Thymus (tissue), 14 donors: ENCODE measurements around the gene PPT1. TPM values are rescaled to one million over a fixed set of nuclear protein-coding genes. Genes with fewer than 3 reads are reported as not detected.
A peak's percentile ranks its signal among the peaks of the same experiment; 100 is the strongest.

Experiments
- DNase-seq, 9 donors: peaks; one replicate each; pipeline ENCODE4 v3.0.0-alpha.2; 2013; ENCODE audit warnings: low spot score in 9 of 9, low read depth in 6 of 9, missing footprints in 1 of 9
- H3K27ac ChIP-seq, 2 donors: one replicate each; pipeline ENCODE4 v1.5.1; 2013; ENCODE audit warnings: control low read depth in 1 of 2, low read depth in 1 of 2, low read length in 1 of 2, mild to moderate bottlenecking in 1 of 2, moderate library complexity in 1 of 2
- H3K27me3 ChIP-seq, 2 donors: one replicate each; pipeline ENCODE4 v1.5.1; 2013; ENCODE audit warnings: low read length in 1 of 2; ENCODE audit not compliant: control insufficient read depth in 2 of 2, insufficient read depth in 1 of 2
- H3K36me3 ChIP-seq, 2 donors: one replicate each; pipeline ENCODE4 v1.5.1; 2013; ENCODE audit warnings: low read length in 1 of 2, mild to moderate bottlenecking in 1 of 2, moderate library complexity in 1 of 2; ENCODE audit not compliant: control insufficient read depth in 2 of 2, insufficient read depth in 2 of 2
- H3K4me1 ChIP-seq, 2 donors: one replicate each; pipeline ENCODE4 v1.5.1; 2013; ENCODE audit warnings: low read length in 2 of 2; ENCODE audit not compliant: control insufficient read depth in 2 of 2, insufficient read depth in 2 of 2
- H3K4me3 ChIP-seq, 2 donors: one replicate each; pipeline ENCODE4 v1.5.1; 2013; ENCODE audit warnings: low read length in 2 of 2, control low read depth in 1 of 2, mild to moderate bottlenecking in 1 of 2
- H3K9me3 ChIP-seq, 2 donors: one replicate each; pipeline ENCODE4 v1.5.1; 2013; ENCODE audit warnings: low read length in 1 of 2, mild to moderate bottlenecking in 1 of 2; ENCODE audit not compliant: control insufficient read depth in 2 of 2, insufficient read depth in 1 of 2
- WGBS: extraction: QIAGEN DNeasy Blood & Tissue Kit; methylation state at CpG from one replicate; pipeline ENCODE4 v1.1.7; 2013; 5-methylcytosine and 5-hydroxymethylcytosine counted together
- long read RNA-seq, 10 donors: transcript quantifications; one replicate each; lab custom pipeline, GENCODE V29; 2026
- polyA plus RNA-seq: library from polyadenylated mRNA; stranded (reverse); fragments of 200-250 nt; gene quantifications from one replicate; pipeline ENCODE4 v1.2.3, GENCODE V29; 2013
- total RNA-seq: library from RNA; stranded (reverse); fragments of 120-200 nt; gene quantifications from one replicate; pipeline ENCODE4 v1.2.4, GENCODE V29; 2013
- donor health status: healthy.

Gene PPT1
- total RNA-seq (81.5 TPM), polyA plus RNA-seq (97.3 TPM)
- long read RNA-seq, donor 1, full-length matches to known transcripts: 1 of 1 reads
- long read RNA-seq, donor 1, partial matches to known transcripts: 0 of 1 reads
- long read RNA-seq, donor 1, other reads (novel, unspliced or antisense): 0 of 1 reads
- long read RNA-seq, donor 2, full-length matches to known transcripts: 66 of 100 reads
- long read RNA-seq, donor 2, partial matches to known transcripts: 34 of 100 reads
- long read RNA-seq, donor 2, other reads (novel, unspliced or antisense): 0 of 100 reads
- long read RNA-seq, donor 3, full-length matches to known transcripts: 27 of 33 reads
- long read RNA-seq, donor 3, partial matches to known transcripts: 6 of 33 reads
- long read RNA-seq, donor 3, other reads (novel, unspliced or antisense): 0 of 33 reads
- long read RNA-seq, donor 4, full-length matches to known transcripts: 18 of 18 reads
- long read RNA-seq, donor 4, partial matches to known transcripts: 0 of 18 reads
- long read RNA-seq, donor 4, other reads (novel, unspliced or antisense): 0 of 18 reads
- long read RNA-seq, donor 5, full-length matches to known transcripts: 61 of 61 reads
- long read RNA-seq, donor 5, partial matches to known transcripts: 0 of 61 reads
- long read RNA-seq, donor 5, other reads (novel, unspliced or antisense): 0 of 61 reads
- long read RNA-seq, donor 6, full-length matches to known transcripts: 28 of 178 reads
- long read RNA-seq, donor 6, partial matches to known transcripts: 77 of 178 reads
- long read RNA-seq, donor 6, other reads (novel, unspliced or antisense): 73 of 178 reads
- long read RNA-seq, donor 7, full-length matches to known transcripts: 45 of 180 reads
- long read RNA-seq, donor 7, partial matches to known transcripts: 62 of 180 reads
- long read RNA-seq, donor 7, other reads (novel, unspliced or antisense): 73 of 180 reads
- long read RNA-seq, donor 8, full-length matches to known transcripts: 12 of 200 reads
- long read RNA-seq, donor 8, partial matches to known transcripts: 180 of 200 reads
- long read RNA-seq, donor 8, other reads (novel, unspliced or antisense): 8 of 200 reads
- long read RNA-seq, donor 9, full-length matches to known transcripts: 20 of 152 reads
- long read RNA-seq, donor 9, partial matches to known transcripts: 104 of 152 reads
- long read RNA-seq, donor 9, other reads (novel, unspliced or antisense): 28 of 152 reads
- long read RNA-seq, donor 10, full-length matches to known transcripts: 18 of 18 reads
- long read RNA-seq, donor 10, partial matches to known transcripts: 0 of 18 reads
- long read RNA-seq, donor 10, other reads (novel, unspliced or antisense): 0 of 18 reads

- 1% methylated on average over 51 of the region's 51 CpGs for WGBS
- peaks cover 0 to 9% of the 10 kb centered on the region in 2 donors for H3K4me1 ChIP-seq
- peaks cover 0 to 4% of the 10 kb centered on the region in 2 donors for H3K36me3 ChIP-seq
- no peaks in the 10 kb centered on the region for H3K27me3 ChIP-seq
- peak within 1 kb of the TSS; percentile 72 to 75 for H3K4me3 ChIP-seq
- H3K9me3 ChIP-seq: no peaks in the 10 kb centered on the region
- H3K27ac ChIP-seq: peak within 1 kb of the TSS in 1 of 2 donors; percentile 70
- DNase-seq: peak; percentile 40 to 83 (median 58)
Observed at GRCh38 chr1:40096977-40097782, at the start of gene PPT1. Gene PPT1 (minus strand): TSS chr1:40097252. CDS start chr1:40097238, 14 bp downstream.

- Histone ChIP-seq H3K4me3 (no peak overlapping the region), H3K9me3 (no peaks in the 10 kb centered on the region), H3K27ac (no peak overlapping the region), H3K4me1 (no peaks in the 10 kb centered on the region), H3K36me3 (no peaks in the 10 kb centered on the region), H3K27me3 (peaks cover 2 to 15% of the 10 kb centered on the region in 2 donors)
- 25% methylated on average over 7 of the region's 7 CpGs for WGBS
- peak in 8 of 9 donors; percentile 24 to 78 (median 58) for DNase-seq
Observed at GRCh38 chr1:40143891-40144575, 47.0 kb upstream of the PPT1 start.

DNA sequence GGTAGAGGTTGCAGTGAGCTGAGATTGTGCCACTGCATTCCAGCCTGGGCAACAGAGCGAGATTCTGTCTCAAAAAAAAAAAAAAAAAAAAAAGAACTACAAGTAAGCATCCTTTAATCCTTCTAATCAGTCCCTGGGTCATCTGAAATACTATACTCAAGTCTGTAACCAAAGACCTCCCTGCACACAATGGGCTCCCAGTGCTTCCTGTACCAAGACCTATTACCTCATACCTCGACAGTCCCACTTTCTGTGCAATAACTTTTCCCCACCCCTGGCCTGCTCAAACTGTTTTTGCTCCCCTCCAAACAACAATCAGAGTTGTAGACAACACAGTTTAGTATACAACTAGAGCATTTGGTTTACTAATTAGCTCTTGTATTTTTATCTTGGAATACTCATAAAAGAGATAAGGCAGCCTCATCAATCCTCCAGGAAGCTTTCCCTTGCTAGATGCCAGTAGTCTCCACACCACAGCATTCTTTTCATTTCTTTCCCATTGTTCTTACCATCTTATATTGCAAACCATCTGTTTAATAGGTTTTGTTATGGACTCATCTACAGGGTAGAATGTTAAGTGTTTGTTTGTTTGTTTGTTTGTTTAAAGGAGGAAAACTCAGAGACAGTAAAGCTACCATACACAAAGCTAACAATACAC lies 45.0 kb upstream of the PPT1 start:
- Histone ChIP-seq H3K36me3 (no peaks in the 10 kb centered on the region), H3K27ac (no peak overlapping the region), H3K4me3 (no peak overlapping the region), H3K4me1 (no peaks in the 10 kb centered on the region), H3K9me3 (no peaks in the 10 kb centered on the region), H3K27me3 (peaks cover under 1 to 13% of the 10 kb centered on the region in 2 donors)
- DNase-seq: no peak
- WGBS: 87% methylated on average over 2 of the region's 2 CpGs

- Histone ChIP-seq H3K4me1 (no peaks in the 10 kb centered on the region), H3K27ac (no peak overlapping the region), H3K36me3 (no peaks in the 10 kb centered on the region), H3K9me3 (no peaks in the 10 kb centered on the region), H3K4me3 (no peak overlapping the region), H3K27me3 (peaks cover 0 to 15% of the 10 kb centered on the region in 2 donors)
- WGBS: 95% methylated on average over 7 of the region's 7 CpGs
- no peak for DNase-seq
Observed at GRCh38 chr1:40140211-40140973, 43.3 kb upstream of the PPT1 start.

GRCh38 chr1:40133839-40134238 lies 36.8 kb upstream of the PPT1 start:
- Histone ChIP-seq H3K27ac (no peak overlapping the region), H3K9me3 (peaks cover 0 to 9% of the 10 kb centered on the region in 2 donors), H3K4me1 (no peaks in the 10 kb centered on the region), H3K27me3 (peaks cover 0 to 38% of the 10 kb centered on the region in 2 donors), H3K36me3 (no peaks in the 10 kb centered on the region), H3K4me3 (no peak overlapping the region)
- DNase-seq: no peak
- 80% methylated on average over 2 of the region's 2 CpGs for WGBS

GRCh38 chr1:40133312-40133665 lies 36.2 kb upstream of the PPT1 start:
- DNase-seq: no peak
- no peak overlapping the region for H3K27ac ChIP-seq
- no peak overlapping the region for H3K4me3 ChIP-seq
- peaks cover 0 to 38% of the 10 kb centered on the region in 2 donors for H3K27me3 ChIP-seq
- peaks cover 0 to 9% of the 10 kb centered on the region in 2 donors for H3K9me3 ChIP-seq
- WGBS: 93% methylated on average over 21 of the region's 21 CpGs
- no peaks in the 10 kb centered on the region for H3K4me1 ChIP-seq
- no peaks in the 10 kb centered on the region for H3K36me3 ChIP-seq
